ENCODE data around the gene TMEM41B.
"Not testable (repeated sequence)": the region's sequence is repeated elsewhere in the genome, so short reads cannot be mapped to it uniquely, and the experiment has no call there.

DNA sequence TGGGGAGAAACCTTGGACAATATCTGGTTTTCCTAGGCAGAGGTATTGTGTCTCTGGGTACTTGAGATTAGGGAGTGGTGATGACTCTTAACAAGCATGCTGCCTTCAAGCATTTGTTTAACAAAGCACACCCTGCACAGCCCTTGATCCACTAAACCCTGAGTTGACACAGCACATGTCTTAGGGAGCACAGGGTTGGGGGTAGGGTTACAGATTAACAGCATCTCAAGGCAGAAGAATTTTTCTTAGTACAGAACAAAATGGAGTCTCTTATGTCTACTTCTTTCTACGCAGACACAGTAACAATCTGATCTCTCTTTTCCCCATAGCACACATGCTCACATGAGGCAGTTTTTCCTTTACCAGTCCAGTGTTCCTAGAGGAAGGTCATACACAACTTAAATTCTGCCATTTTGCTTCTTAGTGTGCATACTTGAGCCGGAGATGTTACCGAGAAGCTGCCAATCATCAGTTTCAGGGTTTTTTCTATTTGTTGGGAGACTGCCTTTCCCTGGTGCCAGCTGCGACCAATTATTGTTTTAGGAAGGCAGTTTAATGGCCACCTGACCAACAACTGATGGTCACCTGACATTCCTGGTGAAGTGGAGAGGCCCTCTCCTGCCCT, 5.1 kb upstream of the TMEM41B start:
- TF ChIP-seq, protein P1, sequence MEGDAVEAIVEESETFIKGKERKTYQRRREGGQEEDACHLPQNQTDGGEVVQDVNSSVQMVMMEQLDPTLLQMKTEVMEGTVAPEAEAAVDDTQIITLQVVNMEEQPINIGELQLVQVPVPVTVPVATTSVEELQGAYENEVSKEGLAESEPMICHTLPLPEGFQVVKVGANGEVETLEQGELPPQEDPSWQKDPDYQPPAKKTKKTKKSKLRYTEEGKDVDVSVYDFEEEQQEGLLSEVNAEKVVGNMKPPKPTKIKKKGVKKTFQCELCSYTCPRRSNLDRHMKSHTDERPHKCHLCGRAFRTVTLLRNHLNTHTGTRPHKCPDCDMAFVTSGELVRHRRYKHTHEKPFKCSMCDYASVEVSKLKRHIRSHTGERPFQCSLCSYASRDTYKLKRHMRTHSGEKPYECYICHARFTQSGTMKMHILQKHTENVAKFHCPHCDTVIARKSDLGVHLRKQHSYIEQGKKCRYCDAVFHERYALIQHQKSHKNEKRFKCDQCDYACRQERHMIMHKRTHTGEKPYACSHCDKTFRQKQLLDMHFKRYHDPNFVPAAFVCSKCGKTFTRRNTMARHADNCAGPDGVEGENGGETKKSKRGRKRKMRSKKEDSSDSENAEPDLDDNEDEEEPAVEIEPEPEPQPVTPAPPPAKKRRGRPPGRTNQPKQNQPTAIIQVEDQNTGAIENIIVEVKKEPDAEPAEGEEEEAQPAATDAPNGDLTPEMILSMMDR (conservative IDR thresholded peaks at IDR 0.05 in 1 of 2, IDR thresholded peaks at IDR 0.05 in 1 of 2; ENCODE audit: low read depth in 1 of 2, low read length in 2 of 2) = not testable (repeated sequence)
- not testable (repeated sequence) for TF ChIP-seq EZH2 (IDR thresholded peaks at IDR 0.05; ENCODE audit: low read length, missing control alignments)
